ENCODE measurements around the gene METAP1D.

The METAP1D gene

DNA sequence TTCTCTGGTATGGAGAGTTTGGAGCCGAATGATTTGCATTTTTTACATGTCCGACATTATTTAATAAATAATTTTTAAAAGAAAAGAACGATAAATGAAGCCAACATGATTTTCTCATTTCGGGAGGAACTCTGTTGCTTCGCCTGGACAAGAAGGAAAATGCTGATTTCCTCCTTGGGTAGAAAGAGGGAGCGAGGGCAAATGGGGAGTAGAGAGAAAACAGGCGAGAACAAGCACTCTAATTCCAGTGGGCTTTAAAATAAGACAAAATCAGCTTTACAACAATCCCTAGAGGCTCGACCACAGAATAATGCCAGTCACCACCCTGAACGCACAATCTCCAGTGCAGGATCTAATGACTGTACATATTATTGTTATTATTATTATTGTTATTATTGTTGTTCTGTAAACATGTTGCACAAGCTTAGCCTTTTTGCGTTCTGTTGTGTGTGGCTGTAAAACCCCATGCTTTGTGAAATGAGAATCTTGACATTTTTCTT lies 89.3 kb downstream of the METAP1D start:
- TF ChIP-seq Cebpa-rat (IDR thresholded peaks at IDR 0.05): no peak
- H3K4me3 ChIP-seq: no peak overlapping the region
- H3K4me2 ChIP-seq: no peak overlapping the region
- peaks cover 19% of the 10 kb centered on the region for H3K9me3 ChIP-seq
- peaks cover 15% of the 10 kb centered on the region for H3K4me1 ChIP-seq
- H3K27me3 ChIP-seq: peaks cover 100% of the 10 kb centered on the region
- no peaks in the 10 kb centered on the region for H3K36me3 ChIP-seq
- H3K27ac ChIP-seq: no peak overlapping the region
- no peak overlapping the region for H3K9ac ChIP-seq
- peaks cover 99% of the 10 kb centered on the region for H4K20me1 ChIP-seq

DNA sequence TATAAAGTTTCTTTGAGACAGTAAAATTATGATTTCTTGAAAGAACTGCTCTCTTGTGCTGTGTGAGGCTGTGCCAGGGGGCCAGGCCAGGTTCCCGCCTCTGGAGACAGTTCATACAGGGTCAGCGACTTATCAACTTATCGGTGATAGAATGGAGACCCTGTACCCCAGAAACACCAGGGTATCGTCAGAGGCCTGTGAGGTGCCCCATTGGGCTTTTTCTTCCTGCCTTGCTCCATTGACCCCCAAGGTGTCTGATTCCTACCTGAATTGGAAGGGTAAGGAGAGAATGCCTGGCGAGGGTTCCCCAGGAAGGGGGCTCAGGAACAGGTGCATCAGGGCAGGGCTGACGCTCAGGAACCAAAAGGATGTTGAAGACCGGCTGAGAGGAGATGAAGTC lies 89.9 kb downstream of the METAP1D start:
- TF ChIP-seq Cebpa-rat (IDR thresholded peaks at IDR 0.05): no peak

GRCh38 chr2:172090044-172090961 lies 90.5 kb downstream of the METAP1D start:
- no peak for TF ChIP-seq Cebpa-rat (IDR thresholded peaks at IDR 0.05)
- H3K9ac ChIP-seq: no peak overlapping the region
- peaks cover 100% of the 10 kb centered on the region for H3K27me3 ChIP-seq
- peaks cover 19% of the 10 kb centered on the region for H3K9me3 ChIP-seq
- H3K4me2 ChIP-seq: no peak overlapping the region
- peaks cover 10% of the 10 kb centered on the region for H3K4me1 ChIP-seq
- peaks cover 99% of the 10 kb centered on the region for H4K20me1 ChIP-seq
- H3K27ac ChIP-seq: no peak overlapping the region
- H3K4me3 ChIP-seq: no peak overlapping the region
- no peaks in the 10 kb centered on the region for H3K36me3 ChIP-seq

More for the DNA sequence above, 89.9 kb downstream of the METAP1D start:
- H3K4me3 ChIP-seq: no peak overlapping the region
- H3K4me2 ChIP-seq: no peak overlapping the region
- H3K27ac ChIP-seq: no peak overlapping the region
- peaks cover 19% of the 10 kb centered on the region for H3K9me3 ChIP-seq
- no peak overlapping the region for H3K9ac ChIP-seq
- H4K20me1 ChIP-seq: peaks cover 99% of the 10 kb centered on the region
- H3K36me3 ChIP-seq: no peaks in the 10 kb centered on the region
- peaks cover 100% of the 10 kb centered on the region for H3K27me3 ChIP-seq
- peaks cover 10% of the 10 kb centered on the region for H3K4me1 ChIP-seq

GRCh38 chr2:172091000-172091641 lies 91.4 kb downstream of the METAP1D start:
- H3K9ac ChIP-seq: no peak overlapping the region
- H3K27ac ChIP-seq: no peak overlapping the region
- H3K27me3 ChIP-seq: peaks cover 100% of the 10 kb centered on the region
- peaks cover 19% of the 10 kb centered on the region for H3K9me3 ChIP-seq
- no peak overlapping the region for H3K4me2 ChIP-seq
- peaks cover 99% of the 10 kb centered on the region for H4K20me1 ChIP-seq
- TF ChIP-seq Cebpa-rat (IDR thresholded peaks at IDR 0.05): no peak
- no peak overlapping the region for H3K4me3 ChIP-seq
- peaks cover 14% of the 10 kb centered on the region for H3K4me1 ChIP-seq
- no peaks in the 10 kb centered on the region for H3K36me3 ChIP-seq

DNA sequence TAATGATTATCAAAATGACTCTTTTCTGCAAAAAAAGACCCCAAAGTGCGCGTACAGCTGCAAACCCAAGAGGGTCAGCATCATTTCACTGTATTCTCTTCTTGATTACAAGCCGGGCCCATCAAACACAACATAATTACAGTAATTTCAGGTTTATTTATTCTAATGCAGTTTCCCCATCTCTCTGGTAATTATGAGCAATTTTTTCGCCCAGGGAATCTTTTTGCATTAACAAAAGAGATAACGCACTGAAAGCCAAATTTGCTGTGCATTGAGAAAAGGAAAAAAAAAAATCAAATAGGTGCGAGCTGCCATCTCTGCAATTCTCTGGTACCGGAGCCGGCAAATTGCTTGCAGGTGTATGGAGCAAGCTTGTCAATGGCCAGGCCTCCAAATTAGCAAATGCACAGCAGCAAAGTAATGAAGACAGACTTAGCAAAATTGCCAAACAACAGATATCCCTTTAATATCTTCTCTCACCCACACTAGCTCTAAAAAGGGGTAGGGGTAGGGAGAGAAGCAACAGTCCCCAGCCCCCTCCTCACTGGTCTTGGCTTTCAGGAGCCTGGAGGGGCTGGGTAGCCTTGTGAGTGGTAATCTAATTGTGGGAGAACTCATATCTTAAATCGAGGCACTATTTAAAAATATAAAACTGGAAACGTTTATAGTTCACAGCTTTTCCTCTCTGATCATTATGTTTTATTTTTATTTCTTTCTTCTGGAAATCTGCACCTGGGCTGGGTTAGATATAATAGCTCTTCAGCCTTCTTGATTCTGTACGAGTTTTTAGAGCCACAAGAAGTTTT lies 92.2 kb downstream of the METAP1D start:
- Histone ChIP-seq H3K9ac (no peak overlapping the region), H4K20me1 (peaks cover 99% of the 10 kb centered on the region), H3K9me3 (peaks cover 17% of the 10 kb centered on the region), H3K27me3 (peaks cover 100% of the 10 kb centered on the region), H3K4me2 (no peak overlapping the region), H3K27ac (no peak overlapping the region), H3K4me1 (peaks cover 18% of the 10 kb centered on the region), H3K36me3 (no peaks in the 10 kb centered on the region), H3K4me3 (no peak overlapping the region)
- no peak for TF ChIP-seq Cebpa-rat (IDR thresholded peaks at IDR 0.05)

- H3K27me3 ChIP-seq: peaks cover 100% of the 10 kb centered on the region
- no peak overlapping the region for H3K4me3 ChIP-seq
- peaks cover 99% of the 10 kb centered on the region for H4K20me1 ChIP-seq
- H3K36me3 ChIP-seq: no peaks in the 10 kb centered on the region
- peaks cover 8% of the 10 kb centered on the region for H3K9me3 ChIP-seq
- H3K9ac ChIP-seq: no peak overlapping the region
- TF ChIP-seq Cebpa-rat (IDR thresholded peaks at IDR 0.05): no peak
- no peak overlapping the region for H3K27ac ChIP-seq
- peaks cover 21% of the 10 kb centered on the region for H3K4me1 ChIP-seq
- no peak overlapping the region for H3K4me2 ChIP-seq
Measured at GRCh38 chr2:172092716-172093415, 93.1 kb downstream of the METAP1D start.

GRCh38 chr2:172093416-172094293 lies 93.9 kb downstream of the METAP1D start:
- Histone ChIP-seq H3K27me3 (peaks cover 100% of the 10 kb centered on the region), H3K4me1 (peaks cover 23% of the 10 kb centered on the region), H3K4me3 (no peak overlapping the region), H4K20me1 (peaks cover 99% of the 10 kb centered on the region), H3K36me3 (no peaks in the 10 kb centered on the region), H3K9ac (no peak overlapping the region), H3K9me3 (no peaks in the 10 kb centered on the region), H3K4me2 (no peak overlapping the region), H3K27ac (no peak overlapping the region)
- TF ChIP-seq Cebpa-rat (IDR thresholded peaks at IDR 0.05): no peak

DNA sequence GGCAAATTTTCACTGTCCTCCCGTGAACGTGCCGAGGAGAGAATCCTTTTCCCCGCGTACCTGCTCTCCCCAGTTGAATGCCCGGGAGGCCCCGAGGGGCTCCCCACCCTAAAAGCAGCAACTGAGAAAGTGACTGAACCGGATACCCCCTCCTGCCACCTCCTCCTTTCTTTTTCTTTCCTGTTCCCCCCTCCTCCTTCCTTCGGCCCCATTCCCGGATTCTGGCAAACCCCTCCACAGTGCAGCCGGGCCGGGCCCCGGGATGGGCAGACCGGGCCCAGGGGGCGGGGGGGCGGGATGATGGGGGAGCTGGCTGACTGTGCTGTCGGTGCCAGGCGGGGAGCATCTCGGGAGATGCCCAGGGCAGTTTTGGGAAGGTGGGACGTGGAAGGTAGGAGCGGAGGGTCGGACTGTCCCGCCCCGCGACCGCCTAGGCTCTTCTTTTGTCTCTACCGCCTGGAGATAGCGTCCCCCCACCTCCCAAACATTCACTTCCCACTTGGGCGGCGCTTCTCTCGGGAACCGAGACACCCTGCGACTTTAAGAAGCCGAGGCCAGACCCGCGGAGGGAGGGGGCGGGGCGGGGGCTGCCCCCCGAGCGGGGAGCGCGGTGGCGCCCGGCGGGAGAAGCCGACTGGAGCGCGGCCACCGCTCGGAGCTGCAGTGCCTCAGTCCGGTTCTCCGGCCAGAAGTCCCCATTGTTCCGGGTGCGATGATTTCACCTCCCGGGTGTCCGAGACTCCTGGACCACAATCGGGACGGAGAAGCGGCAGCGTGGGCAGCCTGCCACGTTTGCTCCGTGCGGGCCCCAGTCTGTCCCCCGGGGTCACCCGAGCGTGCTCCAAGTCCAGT lies 94.8 kb downstream of the METAP1D start:
- Histone ChIP-seq H3K4me2 (peak overlapping the region; percentile 56), H4K20me1 (peaks cover 99% of the 10 kb centered on the region), H3K9me3 (no peaks in the 10 kb centered on the region), H3K27ac (no peak overlapping the region), H3K36me3 (no peaks in the 10 kb centered on the region), H3K4me3 (peak overlapping the region; percentile 47; the same call in 1 of the 2 replicates), H3K27me3 (peaks cover 100% of the 10 kb centered on the region), H3K9ac (no peak overlapping the region), H3K4me1 (peaks cover 28% of the 10 kb centered on the region)
- TF ChIP-seq Cebpa-rat (IDR thresholded peaks at IDR 0.05): no peak
